ENCODE results near the gene TTC27. TPM values are rescaled to one million over a fixed set of nuclear protein-coding genes. Genes with fewer than 3 reads are reported as not detected.

The TTC27 gene
- total RNA-seq, 4 donors from 2014 or later = 7.1 to 20.3 (median 10.4) TPM

- H3K36me3 ChIP-seq = no peaks in the 10 kb centered on the region
- no peak overlapping the region for H3K4me3 ChIP-seq
- no peak for DNase-seq
- peaks cover 0 to 8% (median 4%) of the 10 kb centered on the region in 4 donors for H3K4me1 ChIP-seq
- no peaks in the 10 kb centered on the region for H3K9me3 ChIP-seq
- no peak overlapping the region for H3K27ac ChIP-seq
- TF ChIP-seq CTCF (IDR thresholded peaks at IDR 0.05) = no peak
- no peak for TF ChIP-seq POLR2AphosphoS5 (IDR thresholded peaks at IDR 0.05)
- no peak for TF ChIP-seq POLR2A (IDR thresholded peaks at IDR 0.05)
- TF ChIP-seq EP300 (IDR thresholded peaks at IDR 0.05; ENCODE audit: low read depth) = no peak
- 64 to 66% methylated on average over 5 to 7 of the region's 7 CpGs for WGBS, 2 donors (ENCODE audit: low coverage in 1 of 2)
- no peaks in the 10 kb centered on the region for H3K27me3 ChIP-seq
- intact Hi-C loops (cut with DNase I; ENCODE audit: low total_unique reads) = no loop called here
- in situ Hi-C loops (cut with MboI; ENCODE audit: low pct_ligation_motif_present in 1 of 4, low pct_unique_long_range_greater_than_20kb in 1 of 4, low sequenced_read_pairs in 3 of 4) = no loop called here
Observed at GRCh38 chr2:32838418-32838817, 210.6 kb downstream of the TTC27 start.

- Histone ChIP-seq H3K4me1 (peaks cover 0 to 8% (median 4%) of the 10 kb centered on the region in 4 donors), H3K9me3 (no peaks in the 10 kb centered on the region), H3K27me3 (no peaks in the 10 kb centered on the region), H3K4me3 (no peak overlapping the region), H3K36me3 (no peaks in the 10 kb centered on the region), H3K27ac (no peak overlapping the region)
- intact Hi-C loops (cut with DNase I; ENCODE audit: low total_unique reads) = no loop called here
- TF ChIP-seq POLR2AphosphoS5 (IDR thresholded peaks at IDR 0.05) = no peak
- no peak for TF ChIP-seq EP300 (IDR thresholded peaks at IDR 0.05; ENCODE audit: low read depth)
- TF ChIP-seq CTCF (IDR thresholded peaks at IDR 0.05) = no peak
- TF ChIP-seq POLR2A (IDR thresholded peaks at IDR 0.05) = no peak
- WGBS, 2 donors (ENCODE audit: low coverage in 1 of 2) = 83% methylated on average over 4 of the region's 4 CpGs; no CpG with 5 or more reads in 1 of the 2 donors
- in situ Hi-C loops (cut with MboI; ENCODE audit: low pct_ligation_motif_present in 1 of 4, low pct_unique_long_range_greater_than_20kb in 1 of 4, low sequenced_read_pairs in 3 of 4) = no loop called here
- no peak for DNase-seq
Observed at GRCh38 chr2:32838949-32839348, 211.1 kb downstream of the TTC27 start.

- no peaks in the 10 kb centered on the region for H3K27me3 ChIP-seq
- TF ChIP-seq POLR2A (IDR thresholded peaks at IDR 0.05) (no peak), POLR2AphosphoS5 (IDR thresholded peaks at IDR 0.05) (no peak), EP300 (IDR thresholded peaks at IDR 0.05; ENCODE audit: low read depth) (no peak), CTCF (IDR thresholded peaks at IDR 0.05) (no peak)
- DNase-seq = no peak
- in situ Hi-C loops (cut with MboI; ENCODE audit: low pct_ligation_motif_present in 1 of 4, low pct_unique_long_range_greater_than_20kb in 1 of 4, low sequenced_read_pairs in 3 of 4) = no loop called here
- intact Hi-C loops (cut with DNase I; ENCODE audit: low total_unique reads) = no loop called here
- WGBS, 2 donors (ENCODE audit: low coverage in 1 of 2) = 46 to 59% methylated on average over 7 to 11 of the region's 11 CpGs
- peaks cover 0 to 8% (median 4%) of the 10 kb centered on the region in 4 donors for H3K4me1 ChIP-seq
- no peak overlapping the region for H3K4me3 ChIP-seq
- H3K36me3 ChIP-seq = no peaks in the 10 kb centered on the region
- H3K27ac ChIP-seq = no peak overlapping the region
- H3K9me3 ChIP-seq = no peaks in the 10 kb centered on the region
Observed at GRCh38 chr2:32841931-32842898, 214.4 kb downstream of the TTC27 start.

- no peaks in the 10 kb centered on the region for H3K36me3 ChIP-seq
- TF ChIP-seq EP300 (IDR thresholded peaks at IDR 0.05; ENCODE audit: low read depth) (no peak), POLR2AphosphoS5 (IDR thresholded peaks at IDR 0.05) (no peak), POLR2A (IDR thresholded peaks at IDR 0.05) (no peak), CTCF (IDR thresholded peaks at IDR 0.05) (no peak)
- H3K9me3 ChIP-seq = no peaks in the 10 kb centered on the region
- H3K27me3 ChIP-seq = no peaks in the 10 kb centered on the region
- H3K27ac ChIP-seq = no peak overlapping the region
- H3K4me3 ChIP-seq = no peak overlapping the region
- DNase-seq = no peak
- intact Hi-C loops (cut with DNase I; ENCODE audit: low total_unique reads) = no loop called here
- 92% methylated on average over 1 of the region's 1 CpG; no CpG with 5 or more reads in 1 of the 2 donors for WGBS, 2 donors (ENCODE audit: low coverage in 1 of 2)
- H3K4me1 ChIP-seq = peaks cover 0 to 8% (median 4%) of the 10 kb centered on the region in 4 donors
- in situ Hi-C loops (cut with MboI; ENCODE audit: low pct_ligation_motif_present in 1 of 4, low pct_unique_long_range_greater_than_20kb in 1 of 4, low sequenced_read_pairs in 3 of 4) = no loop called here
Observed at GRCh38 chr2:32843699-32844098, 215.8 kb downstream of the TTC27 start.
